ENCODE results near the gene CINP. TPM values are rescaled to one million over a fixed set of nuclear protein-coding genes. Genes with fewer than 3 reads are reported as not detected.

The CINP gene
- total RNA-seq, 1 donor from 2014 or later: 43.5 TPM

DNA sequence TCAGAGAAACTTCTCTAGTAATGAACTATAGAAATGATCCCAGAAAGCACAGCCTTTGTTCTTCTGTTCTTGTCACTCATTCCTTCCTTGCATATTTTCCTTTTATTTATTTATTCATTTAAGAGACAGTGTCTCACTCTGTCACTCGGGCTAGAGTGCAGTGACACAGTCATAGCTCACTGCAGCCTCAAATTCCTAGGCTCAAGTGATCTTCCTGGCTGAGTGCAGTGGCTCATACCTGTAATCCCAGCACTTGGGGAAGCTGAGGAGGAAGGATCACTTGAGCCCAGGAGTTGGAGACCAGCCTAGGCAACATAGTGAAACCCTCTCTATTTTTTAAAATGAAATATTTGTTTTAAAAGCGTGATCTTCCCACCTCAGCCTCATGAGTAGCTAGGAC lies 11.6 kb upstream of the CINP start:
- H3K4me3 ChIP-seq (ENCODE audit: low read depth, low read length): no peak overlapping the region
- DNase-seq (ENCODE audit: low read depth): no peak
- TF ChIP-seq, protein P1, sequence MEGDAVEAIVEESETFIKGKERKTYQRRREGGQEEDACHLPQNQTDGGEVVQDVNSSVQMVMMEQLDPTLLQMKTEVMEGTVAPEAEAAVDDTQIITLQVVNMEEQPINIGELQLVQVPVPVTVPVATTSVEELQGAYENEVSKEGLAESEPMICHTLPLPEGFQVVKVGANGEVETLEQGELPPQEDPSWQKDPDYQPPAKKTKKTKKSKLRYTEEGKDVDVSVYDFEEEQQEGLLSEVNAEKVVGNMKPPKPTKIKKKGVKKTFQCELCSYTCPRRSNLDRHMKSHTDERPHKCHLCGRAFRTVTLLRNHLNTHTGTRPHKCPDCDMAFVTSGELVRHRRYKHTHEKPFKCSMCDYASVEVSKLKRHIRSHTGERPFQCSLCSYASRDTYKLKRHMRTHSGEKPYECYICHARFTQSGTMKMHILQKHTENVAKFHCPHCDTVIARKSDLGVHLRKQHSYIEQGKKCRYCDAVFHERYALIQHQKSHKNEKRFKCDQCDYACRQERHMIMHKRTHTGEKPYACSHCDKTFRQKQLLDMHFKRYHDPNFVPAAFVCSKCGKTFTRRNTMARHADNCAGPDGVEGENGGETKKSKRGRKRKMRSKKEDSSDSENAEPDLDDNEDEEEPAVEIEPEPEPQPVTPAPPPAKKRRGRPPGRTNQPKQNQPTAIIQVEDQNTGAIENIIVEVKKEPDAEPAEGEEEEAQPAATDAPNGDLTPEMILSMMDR (conservative IDR thresholded peaks at IDR 0.05; ENCODE audit: low read depth, low read length): no peak

DNA sequence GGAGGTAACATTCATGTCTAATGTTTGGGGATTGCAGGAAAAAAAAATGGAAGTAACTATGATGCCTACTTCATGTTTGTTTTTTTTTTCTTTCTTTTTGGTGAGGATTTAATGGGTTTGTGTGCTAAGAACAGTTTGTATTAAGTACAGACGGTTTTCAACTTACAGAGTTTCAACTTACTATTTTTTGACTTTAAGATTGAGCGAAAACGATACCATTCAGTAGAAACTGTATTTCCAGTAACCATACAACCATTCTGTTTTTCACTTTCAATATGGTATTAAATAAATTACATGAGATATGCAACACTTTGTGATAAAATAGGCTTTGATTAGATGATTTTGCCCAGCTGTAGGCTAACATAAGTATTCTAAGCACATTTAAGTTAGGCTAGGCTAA lies 10.4 kb upstream of the CINP start:
- no peak for DNase-seq (ENCODE audit: low read depth)
- no peak overlapping the region for H3K4me3 ChIP-seq (ENCODE audit: low read depth, low read length)
- TF ChIP-seq, protein P1 (conservative IDR thresholded peaks at IDR 0.05; ENCODE audit: low read depth, low read length): no peak

GRCh38 chr14:102371361-102371760 lies 8.7 kb upstream of the CINP start:
- no peak for DNase-seq (ENCODE audit: low read depth)
- H3K4me3 ChIP-seq (ENCODE audit: low read depth, low read length): no peak overlapping the region
- TF ChIP-seq, protein P1 (conservative IDR thresholded peaks at IDR 0.05; ENCODE audit: low read depth, low read length): no peak

DNA sequence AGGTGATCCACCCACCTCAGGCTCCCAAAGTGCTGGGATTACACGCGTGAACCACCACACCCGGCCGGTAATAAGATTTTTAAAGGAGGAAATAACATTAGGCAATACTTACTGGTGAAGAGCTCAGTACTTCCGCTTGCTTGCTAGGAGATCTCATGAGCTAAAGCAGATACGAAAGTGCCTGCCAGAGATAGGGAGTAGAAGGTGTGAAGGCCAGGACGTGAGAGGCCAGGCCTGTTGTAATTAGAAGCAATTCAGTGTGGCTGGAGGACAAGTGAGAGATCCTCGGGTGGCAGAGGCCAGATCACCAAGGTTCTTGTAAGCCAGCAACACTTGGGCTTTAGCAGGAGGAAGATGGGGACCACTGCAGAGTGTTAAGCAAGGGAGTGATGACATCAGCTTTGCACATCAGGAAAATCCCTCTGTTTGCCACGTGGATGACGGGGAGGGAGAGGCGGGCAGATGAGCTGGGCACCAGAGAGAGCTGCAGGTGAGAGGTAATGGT lies 7.7 kb upstream of the CINP start:
- no peak overlapping the region for H3K4me3 ChIP-seq (ENCODE audit: low read depth, low read length)
- TF ChIP-seq, protein P1 (conservative IDR thresholded peaks at IDR 0.05; ENCODE audit: low read depth, low read length): no peak
- DNase-seq (ENCODE audit: low read depth): no peak

DNA sequence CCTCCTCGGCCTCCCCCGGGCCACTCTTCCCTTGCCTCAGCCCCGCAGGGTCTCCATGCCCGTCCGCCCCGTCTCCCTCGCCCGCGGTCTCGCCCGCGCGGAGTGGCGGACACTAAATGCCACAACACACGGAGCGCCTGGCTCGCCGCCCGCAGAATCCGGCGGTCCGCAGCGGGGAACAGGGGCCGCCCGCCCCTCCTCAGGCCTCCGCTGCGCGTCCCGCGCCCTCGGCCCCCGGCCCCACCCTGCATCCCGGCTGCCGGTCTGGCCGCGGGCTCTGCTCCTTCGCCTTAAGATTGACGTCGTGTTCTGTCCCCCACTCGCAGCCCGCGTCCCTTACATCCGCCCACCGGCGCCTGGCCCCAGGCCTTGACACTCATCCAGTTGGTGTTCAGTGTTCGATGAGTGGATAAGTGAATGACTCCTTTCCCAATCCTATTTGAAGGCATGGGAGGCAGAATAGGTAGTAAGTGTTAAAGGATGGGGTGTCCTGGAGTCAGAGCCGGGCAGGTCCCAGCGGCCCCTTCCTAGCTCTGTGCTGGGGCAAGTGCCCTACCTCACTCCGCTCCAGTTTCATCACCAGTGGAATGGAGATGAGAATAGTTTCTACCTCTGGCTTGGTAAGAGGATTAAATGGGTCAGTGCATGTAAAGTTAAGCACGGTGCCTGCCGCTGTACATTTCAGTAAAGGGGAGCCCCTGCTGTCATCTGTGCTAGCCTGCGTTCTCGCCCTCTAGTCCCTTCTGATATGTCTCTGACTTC lies 673 bp upstream of the CINP start:
- peak overlapping the region; percentile 82 for H3K4me3 ChIP-seq (ENCODE audit: low read depth, low read length)
- TF ChIP-seq, protein P1 (conservative IDR thresholded peaks at IDR 0.05; ENCODE audit: low read depth, low read length): no peak
- DNase-seq (ENCODE audit: low read depth): no peak

DNA sequence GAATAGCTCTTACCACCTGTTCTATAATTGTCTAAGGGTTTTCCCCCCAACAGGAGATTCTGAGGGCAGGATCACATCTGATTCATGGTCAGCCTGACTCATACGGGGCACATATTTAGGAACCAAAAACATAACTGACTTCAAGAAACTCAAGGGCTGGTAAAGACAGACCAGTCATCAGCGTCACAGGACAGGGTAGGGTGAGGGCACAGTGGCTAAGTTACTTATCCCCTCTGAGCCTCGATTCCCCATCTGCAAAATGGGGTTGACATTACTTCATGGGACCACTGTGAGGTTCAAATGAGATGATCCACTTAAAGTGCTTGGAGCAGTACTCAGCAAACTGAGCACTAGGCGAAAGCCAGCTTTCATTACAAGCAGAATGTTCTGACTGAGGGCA lies 606 bp downstream of the CINP start:
- peak; percentile 2 for DNase-seq (ENCODE audit: low read depth)
- TF ChIP-seq, protein P1 (conservative IDR thresholded peaks at IDR 0.05; ENCODE audit: low read depth, low read length): no peak
- peak overlapping the region; percentile 82 for H3K4me3 ChIP-seq (ENCODE audit: low read depth, low read length)

DNA sequence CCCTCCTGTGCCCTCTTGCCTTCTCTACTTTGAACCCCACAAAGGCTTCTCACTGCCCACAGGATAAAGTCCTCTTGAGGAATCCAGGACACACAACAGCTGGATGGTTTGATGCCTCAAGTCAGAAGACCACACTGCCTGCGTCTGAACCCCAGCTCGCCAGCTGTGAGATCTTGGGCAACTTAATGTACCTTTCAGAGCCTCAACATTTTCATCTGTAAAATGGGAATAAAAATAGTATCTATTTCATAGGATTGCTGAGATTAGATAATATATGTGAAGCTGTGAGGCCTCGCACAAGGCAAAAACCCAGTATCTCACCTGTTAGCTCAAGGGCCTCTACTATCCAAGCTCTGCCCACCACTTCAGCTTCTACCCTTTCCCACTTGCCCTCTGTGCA lies 2.3 kb downstream of the CINP start:
- no peak overlapping the region for H3K4me3 ChIP-seq (ENCODE audit: low read depth, low read length)
- DNase-seq (ENCODE audit: low read depth): no peak
- TF ChIP-seq, protein P1 (conservative IDR thresholded peaks at IDR 0.05; ENCODE audit: low read depth, low read length): no peak

Measured in epithelial cell of proximal tubule (primary cell).